Keratinocyte (primary cell): ENCODE measurements around the gene GIMAP7.

ENCODE experiments used
- EZH2 ChIP-seq: IDR thresholded peaks from one replicate; pipeline ENCODE4 v1.6.1; 2012; ENCODE audit warnings: inconsistent platforms, mild to moderate bottlenecking, low read length, moderate library complexity
- TF ChIP-seq, protein P1 (sequence below), 3 experiments: IDR thresholded peaks in 1 of 3; conservative IDR thresholded peaks in 1 of 3; optimal IDR thresholded peaks in 1 of 3; 2 replicates in 2 of 3; 3 replicates in 1 of 3; pipeline versions ENCODE3 to v1.5.1; 2011; ENCODE audit warnings: low read length in 3 of 3, mild to moderate bottlenecking in 3 of 3, moderate library complexity in 2 of 3, control low read depth in 1 of 3, inconsistent platforms in 1 of 3; ENCODE audit not compliant: insufficient read depth in 2 of 3; ENCODE audit errors: extremely low read depth in 1 of 3

DNA sequence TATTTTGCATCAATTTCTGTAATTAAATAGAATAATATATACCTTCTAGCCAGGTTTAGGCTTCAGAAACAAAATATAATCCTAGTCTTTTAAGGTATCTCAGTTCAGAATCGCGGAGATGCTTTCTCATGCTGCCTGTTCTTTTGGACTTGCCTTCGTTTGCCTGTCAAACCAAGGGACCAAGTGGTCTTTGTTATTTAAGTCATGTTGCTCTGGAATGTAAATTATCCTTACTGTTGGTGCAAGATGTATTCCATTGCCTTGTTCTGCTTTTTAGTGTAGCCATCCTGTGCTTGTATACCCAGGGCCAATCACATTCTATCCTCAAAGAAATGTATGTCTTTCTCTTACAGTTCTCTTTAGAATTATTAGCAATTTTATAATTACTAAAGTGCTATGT, 51.5 kb downstream of the GIMAP7 start:
- TF ChIP-seq, protein P1, sequence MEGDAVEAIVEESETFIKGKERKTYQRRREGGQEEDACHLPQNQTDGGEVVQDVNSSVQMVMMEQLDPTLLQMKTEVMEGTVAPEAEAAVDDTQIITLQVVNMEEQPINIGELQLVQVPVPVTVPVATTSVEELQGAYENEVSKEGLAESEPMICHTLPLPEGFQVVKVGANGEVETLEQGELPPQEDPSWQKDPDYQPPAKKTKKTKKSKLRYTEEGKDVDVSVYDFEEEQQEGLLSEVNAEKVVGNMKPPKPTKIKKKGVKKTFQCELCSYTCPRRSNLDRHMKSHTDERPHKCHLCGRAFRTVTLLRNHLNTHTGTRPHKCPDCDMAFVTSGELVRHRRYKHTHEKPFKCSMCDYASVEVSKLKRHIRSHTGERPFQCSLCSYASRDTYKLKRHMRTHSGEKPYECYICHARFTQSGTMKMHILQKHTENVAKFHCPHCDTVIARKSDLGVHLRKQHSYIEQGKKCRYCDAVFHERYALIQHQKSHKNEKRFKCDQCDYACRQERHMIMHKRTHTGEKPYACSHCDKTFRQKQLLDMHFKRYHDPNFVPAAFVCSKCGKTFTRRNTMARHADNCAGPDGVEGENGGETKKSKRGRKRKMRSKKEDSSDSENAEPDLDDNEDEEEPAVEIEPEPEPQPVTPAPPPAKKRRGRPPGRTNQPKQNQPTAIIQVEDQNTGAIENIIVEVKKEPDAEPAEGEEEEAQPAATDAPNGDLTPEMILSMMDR (optimal IDR thresholded peaks at IDR 0.05 in 1 of 3, IDR thresholded peaks at IDR 0.05 in 1 of 3, conservative IDR thresholded peaks at IDR 0.05 in 1 of 3; ENCODE audit: extremely low read depth in 1 of 3, insufficient read depth in 2 of 3, low read length in 3 of 3), result no peak
- TF ChIP-seq EZH2, result no peak
